ENCODE measurements around the gene DDX19B.
"Not testable (repeated sequence)": the region's sequence is repeated elsewhere in the genome, so short reads cannot be mapped to it uniquely, and the experiment has no call there.

DDX19B gene

GRCh38 chr16:70298988-70299938, at the start of gene DDX19B:
TSS of gene DDX19B (plus strand) at chr16:70299186. CDS start at chr16:70299298, 112 bp downstream.
- in situ Hi-C loops (cut with MboI; ENCODE audit: low sequenced_read_pairs) = no loop called here

DNA sequence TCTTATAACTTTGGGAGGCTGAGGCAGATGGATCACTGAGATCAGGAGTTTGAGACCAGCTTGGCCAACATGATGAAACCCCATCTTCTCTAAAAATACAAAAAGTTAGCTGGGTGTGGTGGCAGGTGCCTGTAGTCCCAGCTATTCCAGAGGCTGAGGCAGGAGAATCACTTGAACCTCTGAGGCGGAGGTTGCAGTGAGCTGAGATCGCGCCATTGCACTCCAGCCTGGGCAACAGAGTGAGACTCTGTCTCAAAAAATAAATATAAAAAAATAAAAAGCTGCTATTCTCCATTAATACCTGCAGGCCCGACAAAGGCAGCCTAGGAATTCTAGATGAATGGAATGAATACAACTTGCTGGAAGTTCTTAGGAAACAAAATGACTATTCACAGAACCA, 49.3 kb upstream of the DDX19B start:
- in situ Hi-C loops (cut with MboI; ENCODE audit: low sequenced_read_pairs) = not testable (repeated sequence)

GRCh38 chr16:70250748-70251628, 48.0 kb upstream of the DDX19B start:
- in situ Hi-C loops (cut with MboI; ENCODE audit: low sequenced_read_pairs) = no loop called here

DNA sequence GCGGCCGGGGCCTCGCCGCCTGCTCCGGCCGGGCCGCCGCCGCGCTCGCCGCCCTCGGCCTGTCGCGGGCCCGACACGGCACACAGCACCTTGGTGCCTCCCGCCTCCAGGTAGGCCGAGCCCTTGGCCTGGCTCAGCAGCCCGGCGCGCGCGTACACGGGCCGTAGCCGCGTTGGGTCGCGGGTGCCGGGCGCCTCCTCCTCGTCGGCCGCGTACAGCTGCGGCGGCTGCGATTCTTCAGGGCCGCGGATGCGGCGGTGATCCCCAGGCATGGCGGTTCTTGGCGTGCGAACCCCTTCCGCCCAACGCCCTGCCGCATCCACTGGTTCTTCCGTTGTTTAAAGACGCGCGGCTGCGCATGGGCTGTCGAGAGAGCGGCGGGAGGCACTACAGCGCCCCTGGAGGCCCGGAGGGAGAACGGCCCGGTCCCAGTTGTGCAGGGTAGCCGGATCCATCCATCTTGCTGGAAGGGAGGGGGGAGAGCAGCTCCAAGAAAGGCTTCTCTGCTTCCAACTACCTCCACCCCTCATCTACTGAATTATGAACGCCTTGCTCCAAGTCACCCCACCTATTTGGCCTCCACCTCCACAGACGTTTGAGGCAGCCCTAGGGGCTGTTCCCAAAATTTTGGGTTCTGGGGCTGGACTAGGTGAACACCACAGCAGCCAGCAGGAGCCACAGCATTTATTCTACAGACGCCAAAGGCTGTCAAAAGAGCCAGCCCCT, 47.2 kb upstream of the DDX19B start, which contains the start of gene EXOSC6:
Gene EXOSC6 (minus strand): TSS at position 312 of the 726 bp plus-strand sequence. CDS start 40 bp downstream, at position 272.
- in situ Hi-C loops (cut with MboI; ENCODE audit: low sequenced_read_pairs) = no loop called here

DNA sequence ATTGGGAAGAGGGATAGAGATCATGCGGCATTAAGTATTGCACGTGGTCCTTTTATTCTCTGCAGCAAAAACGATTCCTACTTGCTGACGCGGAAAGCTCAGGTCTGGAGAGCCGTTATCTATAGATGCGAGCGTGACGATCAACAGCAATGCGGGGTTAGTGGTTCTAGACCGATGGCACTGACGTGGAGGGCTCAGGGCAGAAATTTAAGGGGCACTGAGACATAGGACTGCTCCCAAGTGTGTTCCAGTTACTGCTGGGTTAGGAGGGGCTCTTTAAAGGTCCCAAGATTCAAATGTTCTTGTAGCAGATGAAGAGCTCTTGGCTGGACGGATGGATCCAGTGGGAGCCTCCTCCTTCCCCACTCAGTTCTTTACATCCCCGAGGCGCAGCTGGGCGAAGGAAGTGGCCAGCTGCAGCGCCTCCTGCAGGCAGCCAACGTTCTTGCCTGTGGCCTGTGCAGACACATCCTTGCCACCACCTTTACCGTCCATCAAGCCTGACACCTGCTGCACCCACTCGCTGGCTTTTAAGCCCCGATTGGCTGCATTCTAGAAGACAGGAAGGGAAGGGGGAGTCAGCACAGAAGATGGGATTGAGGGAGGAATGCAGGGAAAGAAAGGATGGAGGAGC, 46.5 kb upstream of the DDX19B start:
- in situ Hi-C loops (cut with MboI; ENCODE audit: low sequenced_read_pairs) = no loop called here

- in situ Hi-C loops (cut with MboI; ENCODE audit: low sequenced_read_pairs) = no loop called here
Measured at GRCh38 chr16:70253291-70254106, 45.5 kb upstream of the DDX19B start.

DNA sequence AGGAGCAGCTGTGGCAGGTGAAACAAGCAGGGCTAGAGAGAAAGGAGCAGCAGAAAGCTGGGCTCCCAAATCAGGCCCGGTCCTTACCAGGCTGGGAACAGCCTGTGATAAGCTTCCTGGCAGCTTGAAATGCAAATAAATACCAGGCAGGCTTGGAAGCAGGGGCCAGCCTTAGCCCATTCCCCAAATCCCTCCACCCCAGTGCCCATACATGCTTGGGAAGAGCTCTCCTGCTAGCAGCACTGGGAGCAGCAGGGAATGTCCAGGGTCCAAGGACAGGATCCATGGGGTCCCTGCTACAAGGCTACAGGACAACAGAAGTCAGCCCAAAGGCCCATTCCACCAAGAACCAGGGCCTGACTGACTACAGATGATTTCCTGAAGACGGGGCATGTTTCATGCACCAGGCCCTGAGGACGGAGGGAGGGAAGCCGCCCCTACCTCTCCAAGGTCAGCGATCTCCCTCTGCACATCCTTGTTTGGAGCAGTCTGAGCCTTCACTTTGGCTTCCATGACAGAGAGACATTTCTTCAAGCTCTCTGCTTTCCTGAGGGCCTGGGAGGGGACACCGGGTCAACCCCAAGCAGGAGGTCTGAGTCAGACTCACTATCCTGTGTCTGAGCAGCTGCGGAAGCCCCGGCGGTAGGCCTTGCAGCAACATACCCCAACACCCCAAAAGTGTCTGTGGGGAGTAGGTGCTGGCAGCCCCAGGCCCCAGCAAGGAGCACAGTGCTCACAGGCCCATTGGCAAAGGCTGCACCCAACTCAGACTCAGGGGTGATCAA, 44.6 kb upstream of the DDX19B start:
- in situ Hi-C loops (cut with MboI; ENCODE audit: low sequenced_read_pairs) = no loop called here

GRCh38 chr16:70254965-70255286, 44.1 kb upstream of the DDX19B start:
- in situ Hi-C loops (cut with MboI; ENCODE audit: low sequenced_read_pairs) = no loop called here

- in situ Hi-C loops (cut with MboI; ENCODE audit: low sequenced_read_pairs) = no loop called here
Measured at GRCh38 chr16:70255574-70255973, 43.4 kb upstream of the DDX19B start.

DNA sequence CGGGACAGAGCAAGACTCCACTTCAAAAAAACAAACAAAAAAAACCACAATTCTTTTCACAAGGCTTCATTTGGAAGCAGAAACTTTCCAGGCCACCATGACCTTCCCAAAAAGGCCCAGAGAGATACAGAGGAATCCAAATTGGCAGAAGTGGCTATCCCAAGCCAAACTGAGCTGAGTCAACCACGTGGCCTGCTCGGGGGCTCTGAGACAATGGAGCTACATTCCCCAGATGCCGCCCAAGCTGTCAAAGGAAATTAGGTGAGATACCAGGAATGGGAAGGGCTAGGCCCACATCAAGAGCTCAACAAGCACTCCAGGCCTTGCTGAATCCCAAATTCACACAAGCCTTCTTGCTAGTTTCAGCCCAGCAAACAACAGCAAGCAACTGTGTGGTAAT, 41.6 kb upstream of the DDX19B start:
- in situ Hi-C loops (cut with MboI; ENCODE audit: low sequenced_read_pairs) = no loop called here

- in situ Hi-C loops (cut with MboI; ENCODE audit: low sequenced_read_pairs) = no loop called here
Measured at GRCh38 chr16:70258065-70258464, 40.9 kb upstream of the DDX19B start.

GRCh38 chr16:70258946-70259345, 40.0 kb upstream of the DDX19B start:
- in situ Hi-C loops (cut with MboI; ENCODE audit: low sequenced_read_pairs) = no loop called here

GRCh38 chr16:70259903-70260302, 39.1 kb upstream of the DDX19B start:
- in situ Hi-C loops (cut with MboI; ENCODE audit: low sequenced_read_pairs) = loop anchor here (10.0 kb wide), 1 partner anchor 285 kb away; no protein-coding TSS in a partner anchor

DNA sequence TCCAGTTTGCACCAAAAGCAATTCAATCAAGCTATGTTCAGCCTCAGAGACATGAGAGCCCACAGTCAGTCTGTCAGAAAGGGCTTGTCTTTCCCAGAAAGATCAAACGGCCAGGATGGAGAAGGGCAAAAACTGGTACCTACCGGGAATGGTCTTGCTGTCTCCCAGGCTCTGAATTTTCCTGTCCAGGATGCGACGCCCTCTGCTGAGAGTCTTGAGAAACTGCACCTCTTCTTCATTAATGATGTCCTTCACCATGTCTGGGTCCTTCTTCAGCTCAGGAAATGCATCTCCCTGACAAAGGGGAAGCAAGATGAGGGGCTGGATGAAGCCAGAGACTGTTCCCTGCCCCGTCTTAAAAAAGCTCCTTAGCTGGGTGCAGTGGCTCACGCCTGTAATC, 31.5 kb upstream of the DDX19B start:
- in situ Hi-C loops (cut with MboI; ENCODE audit: low sequenced_read_pairs) = loop anchor here (10.0 kb wide), 1 partner anchor 277 kb away; no protein-coding TSS in a partner anchor

GRCh38 chr16:70267922-70268321, 31.1 kb upstream of the DDX19B start:
- in situ Hi-C loops (cut with MboI; ENCODE audit: low sequenced_read_pairs) = loop anchor here (10.0 kb wide), 1 partner anchor 277 kb away; no protein-coding TSS in a partner anchor

GRCh38 chr16:70269471-70269870, 29.5 kb upstream of the DDX19B start:
- in situ Hi-C loops (cut with MboI; ENCODE audit: low sequenced_read_pairs) = loop anchor here (10.0 kb wide), 1 partner anchor 275 kb away; no protein-coding TSS in a partner anchor

- in situ Hi-C loops (cut with MboI; ENCODE audit: low sequenced_read_pairs) = no loop called here
Measured at GRCh38 chr16:70270176-70270575, 28.8 kb upstream of the DDX19B start.

DNA sequence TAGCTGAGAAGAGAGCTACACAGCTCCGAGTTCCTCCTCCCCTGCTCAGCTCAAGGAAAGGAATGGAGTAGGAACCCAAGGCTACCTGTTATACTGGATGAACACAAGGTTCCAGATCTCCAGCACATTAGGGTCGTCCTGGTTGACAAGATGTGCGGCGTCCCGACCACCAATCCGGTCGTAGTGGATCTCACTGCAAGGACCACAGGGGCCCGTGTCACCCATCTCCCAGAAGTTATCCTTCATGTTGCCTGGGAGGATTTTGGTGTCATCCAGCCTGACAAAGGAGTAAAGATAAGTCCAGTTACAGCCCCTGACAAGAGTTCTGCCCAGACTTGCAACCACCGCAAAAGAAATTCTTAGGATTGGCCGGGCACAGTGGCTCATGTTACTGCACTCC, 27.3 kb upstream of the DDX19B start:
- in situ Hi-C loops (cut with MboI; ENCODE audit: low sequenced_read_pairs) = no loop called here

DNA sequence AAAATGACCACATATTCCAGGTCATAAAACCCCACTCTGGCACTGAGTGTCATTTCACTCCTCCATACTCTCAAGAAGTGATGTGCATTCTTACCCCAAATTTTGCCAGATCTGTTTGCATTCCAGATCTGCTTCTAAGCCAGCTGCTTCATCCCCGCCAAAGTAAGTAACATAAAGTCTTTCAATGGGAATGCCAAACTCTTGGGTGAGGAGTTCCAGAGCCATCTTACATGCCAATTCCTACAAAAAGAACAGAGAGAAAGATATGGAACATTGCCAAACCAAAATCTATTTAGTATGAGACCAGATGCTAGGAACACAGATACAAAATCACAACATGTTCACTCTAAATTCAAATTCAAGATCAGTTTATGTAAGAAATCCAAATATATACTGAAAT, 22.6 kb upstream of the DDX19B start:
- in situ Hi-C loops (cut with MboI; ENCODE audit: low sequenced_read_pairs) = no loop called here

All from HL-60/S4 treated with retinoic acid at 250 ng/mL for 4 days and 3 days (cell line).